Measurements from ENCODE around the gene NACC2. TPM values are rescaled to one million over a fixed set of nuclear protein-coding genes. Genes with fewer than 3 reads are reported as not detected.

The NACC2 gene
- total and polyA plus RNA-seq, 9 of the 15 experiments (the other 6 are each of a cell fraction or from before 2014, with no cell fraction given), result 0.70 to 25.1 (median 5.6) TPM

DNA sequence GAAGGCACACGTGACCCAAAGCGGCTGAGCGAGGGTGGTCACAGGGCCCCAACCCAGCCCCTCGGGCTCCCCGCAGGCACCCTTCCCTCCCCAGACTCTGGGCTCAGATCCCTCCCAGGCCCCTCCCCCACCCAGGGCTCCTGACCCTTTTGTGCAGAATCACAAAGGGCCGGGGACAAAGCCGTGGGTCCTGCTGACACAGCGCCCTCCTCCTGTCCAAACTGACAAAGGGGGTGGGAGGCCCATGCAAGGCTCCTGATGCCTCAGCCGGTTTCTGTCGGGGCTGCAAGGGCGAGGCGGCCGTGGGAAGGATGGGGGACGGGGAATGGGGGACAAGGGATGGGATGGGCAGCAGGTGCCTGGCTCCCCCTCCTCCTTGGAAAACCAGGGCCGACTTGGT lies 90.4 kb downstream of the NACC2 start:
- H3K9me1 ChIP-seq (ENCODE audit: control insufficient read depth, insufficient read depth, low read length), result peaks cover 15% of the 10 kb centered on the region
- H3K9me3 ChIP-seq (replicated peaks; ENCODE audit: control insufficient read depth, insufficient read depth, low read depth, low read length), result no peaks in the 10 kb centered on the region
- H3K27ac ChIP-seq (ENCODE audit: extremely low read depth, low read depth, low read length), result no peak overlapping the region
- CTCF ChIA-PET (ENCODE audit: low intra/inter-chr PET ratio), result no interaction called here
- H3K36me3 ChIP-seq (ENCODE audit: control insufficient read depth, insufficient read depth, low read length), result peaks cover 15% of the 10 kb centered on the region; the same call in 1 of the 3 replicates
- POLR2A ChIA-PET, result no interaction called here
- peak overlapping the region in 1 of 2 experiments; percentile 79; a peak in 2 of 4 replicates for H3K9ac ChIP-seq (ENCODE audit: insufficient read depth in 1 of 2, low read depth in 2 of 2, low read length in 2 of 2)
- H3K79me2 ChIP-seq (ENCODE audit: control insufficient read depth, insufficient read depth, low read length), result no peaks in the 10 kb centered on the region
- H4K20me1 ChIP-seq (replicated peaks; ENCODE audit: control insufficient read depth, insufficient read depth, low read length), result no peaks in the 10 kb centered on the region; the same call in 1 of the 2 replicates
- no TSS peak for BruUV-seq (replicated peaks)
- in situ Hi-C loops (cut with MboI) (no loop called here), intact Hi-C loops (cut with micrococcal nuclease) (no loop called here)
- ATAC-seq, result peak; percentile 38
- H2AFZ ChIP-seq (ENCODE audit: low read depth, low read length), result no peak overlapping the region
- peaks cover 7 to 62% of the 10 kb centered on the region in 2 experiments for H3K4me1 ChIP-seq (replicated peaks in 1 of 2; ENCODE audit: control insufficient read depth in 2 of 2, insufficient read depth in 2 of 2, low read length in 2 of 2)
- H3K27me3 ChIP-seq (ENCODE audit: control insufficient read depth in 2 of 2, insufficient read depth in 2 of 2, low read length in 2 of 2), result no peaks in the 10 kb centered on the region
- no peak overlapping the region for H3K4me3 ChIP-seq
- no peak overlapping the region for H3K4me2 ChIP-seq (ENCODE audit: insufficient read depth, low read length)
- TF ChIP-seq RBM22 (IDR thresholded peaks at IDR 0.05; ENCODE audit: low read depth, low read length, poor library complexity, severe bottlenecking) (peak; percentile 38), MTF1 (CRISPR knock-in tag; IDR thresholded peaks at IDR 0.05; ENCODE audit: borderline replicate concordance) (no peak), ZNF316 (IDR thresholded peaks at IDR 0.05) (peak; percentile 31; the same call in 1 of the 2 replicates), TRIM24 (IDR thresholded peaks at IDR 0.05) (no peak), PCBP1 (IDR thresholded peaks at IDR 0.05; ENCODE audit: low read depth, low read length, poor library complexity, severe bottlenecking) (peak; percentile 33), POLR2G (IDR thresholded peaks at IDR 0.05; ENCODE audit: low read depth, low read length) (peak; percentile 56)
- TF ChIP-seq, protein P1, sequence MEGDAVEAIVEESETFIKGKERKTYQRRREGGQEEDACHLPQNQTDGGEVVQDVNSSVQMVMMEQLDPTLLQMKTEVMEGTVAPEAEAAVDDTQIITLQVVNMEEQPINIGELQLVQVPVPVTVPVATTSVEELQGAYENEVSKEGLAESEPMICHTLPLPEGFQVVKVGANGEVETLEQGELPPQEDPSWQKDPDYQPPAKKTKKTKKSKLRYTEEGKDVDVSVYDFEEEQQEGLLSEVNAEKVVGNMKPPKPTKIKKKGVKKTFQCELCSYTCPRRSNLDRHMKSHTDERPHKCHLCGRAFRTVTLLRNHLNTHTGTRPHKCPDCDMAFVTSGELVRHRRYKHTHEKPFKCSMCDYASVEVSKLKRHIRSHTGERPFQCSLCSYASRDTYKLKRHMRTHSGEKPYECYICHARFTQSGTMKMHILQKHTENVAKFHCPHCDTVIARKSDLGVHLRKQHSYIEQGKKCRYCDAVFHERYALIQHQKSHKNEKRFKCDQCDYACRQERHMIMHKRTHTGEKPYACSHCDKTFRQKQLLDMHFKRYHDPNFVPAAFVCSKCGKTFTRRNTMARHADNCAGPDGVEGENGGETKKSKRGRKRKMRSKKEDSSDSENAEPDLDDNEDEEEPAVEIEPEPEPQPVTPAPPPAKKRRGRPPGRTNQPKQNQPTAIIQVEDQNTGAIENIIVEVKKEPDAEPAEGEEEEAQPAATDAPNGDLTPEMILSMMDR (IDR thresholded peaks at IDR 0.05 in 2 of 3, conservative IDR thresholded peaks at IDR 0.05 in 1 of 3; ENCODE audit: insufficient read depth in 2 of 3, low read depth in 1 of 3, low read length in 3 of 3), result 0 out of 6 replicates have a peak, but pooled peaks of 1 of the 3 experiments have one; percentile 7
- peak in 2 of 4 experiments; percentile 41 to 58 for DNase-seq (ENCODE audit: extremely low read depth in 1 of 4, low spot score in 3 of 4)
- no peak for FAIRE-seq
- WGBS (ENCODE audit: insufficient coverage, low coverage, missing lambda C conversion rate), result 37% methylated on average over 5 of the region's 15 CpGs

All from K562 (cell line).